ENCODE measurements around the gene TUT4.

Gene TUT4

DNA sequence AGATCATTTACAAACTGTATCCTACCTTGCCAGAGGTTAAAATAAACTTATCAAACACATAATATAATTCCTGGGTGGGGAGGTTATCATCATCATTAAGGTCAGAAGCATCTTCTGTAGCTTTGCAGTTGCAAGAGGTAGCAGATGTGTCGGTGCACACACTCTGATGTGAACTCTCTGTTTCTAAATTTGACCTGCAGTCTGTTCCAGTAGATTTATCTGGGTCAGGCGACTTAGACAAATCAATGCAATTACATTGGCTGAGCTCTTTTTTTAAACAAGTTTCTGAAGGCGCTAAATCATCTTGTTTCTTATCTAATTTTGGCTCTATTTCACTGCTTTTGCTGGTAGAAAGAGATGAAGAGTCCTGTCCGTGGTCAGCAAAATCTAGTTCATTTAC is 78.1 kb downstream of the TUT4 start:
- no peak for DNase-seq (ENCODE audit: low read depth, low spot score)

GRCh38 chr1:52473039-52473438 is 79.9 kb downstream of the TUT4 start:
- no peak for DNase-seq (ENCODE audit: low read depth, low spot score)

DNA sequence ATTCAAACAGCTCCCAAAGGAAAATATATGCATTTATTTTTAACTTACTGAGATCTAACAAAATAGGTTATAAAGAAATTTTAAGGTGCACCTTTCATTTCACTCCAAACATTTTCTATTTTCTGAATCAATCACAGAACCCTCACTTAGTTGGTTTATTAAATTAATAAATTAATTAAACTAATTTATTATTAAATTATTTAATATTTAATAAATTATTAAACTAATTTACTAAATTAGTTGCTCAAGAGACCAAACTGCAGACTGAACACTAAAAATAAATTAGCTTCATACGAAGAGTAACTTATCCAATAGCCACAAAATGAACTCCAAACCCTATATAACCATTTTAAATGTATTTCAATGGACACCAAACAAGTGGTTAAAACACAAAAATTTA is 80.5 kb downstream of the TUT4 start:
- DNase-seq (ENCODE audit: low read depth, low spot score): no peak

GRCh38 chr1:52469108-52469507 is 83.8 kb downstream of the TUT4 start:
- no peak for DNase-seq (ENCODE audit: low read depth, low spot score)

DNA sequence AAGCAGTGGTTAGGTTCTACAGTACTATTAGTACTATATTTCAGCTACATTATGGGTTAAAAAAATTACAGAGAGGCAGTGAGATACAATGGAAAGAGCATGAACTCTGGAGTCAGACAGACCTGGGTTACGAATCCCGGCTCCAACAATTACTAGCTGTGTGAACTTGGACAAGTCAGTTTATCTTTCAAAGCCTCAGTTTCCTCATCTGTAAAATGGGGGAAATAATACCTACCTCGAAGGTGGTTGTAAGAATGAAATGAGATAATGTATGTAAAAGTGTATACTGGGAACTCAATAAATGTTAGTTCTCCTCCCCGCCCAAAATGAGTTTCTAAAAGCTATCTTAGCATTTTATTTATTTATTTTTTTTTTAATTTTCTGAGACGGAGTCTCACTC is 89.0 kb downstream of the TUT4 start:
- no peak for DNase-seq (ENCODE audit: low read depth, low spot score)

DNA sequence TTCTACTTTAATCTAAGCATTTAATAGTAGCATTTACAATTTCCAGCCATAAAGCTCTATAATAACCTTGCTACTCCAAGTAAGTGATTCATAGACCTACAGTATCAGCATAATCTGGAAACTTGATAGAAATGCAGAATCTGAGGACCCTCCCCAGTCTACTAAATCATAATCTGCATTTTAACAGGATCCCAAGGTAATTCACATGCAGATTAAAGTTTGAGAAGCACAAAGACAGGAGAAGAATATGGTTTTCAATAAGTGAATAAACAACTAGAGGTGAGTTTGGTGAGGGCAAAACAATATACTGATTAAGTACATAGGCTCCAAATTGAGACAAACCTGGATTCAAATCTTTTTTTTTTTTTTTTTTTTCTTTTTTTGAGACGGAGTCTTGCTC is 91.1 kb downstream of the TUT4 start:
- DNase-seq (ENCODE audit: low read depth, low spot score): no peak

GRCh38 chr1:52460694-52461093 is 92.2 kb downstream of the TUT4 start:
- DNase-seq (ENCODE audit: low read depth, low spot score): no peak

DNA sequence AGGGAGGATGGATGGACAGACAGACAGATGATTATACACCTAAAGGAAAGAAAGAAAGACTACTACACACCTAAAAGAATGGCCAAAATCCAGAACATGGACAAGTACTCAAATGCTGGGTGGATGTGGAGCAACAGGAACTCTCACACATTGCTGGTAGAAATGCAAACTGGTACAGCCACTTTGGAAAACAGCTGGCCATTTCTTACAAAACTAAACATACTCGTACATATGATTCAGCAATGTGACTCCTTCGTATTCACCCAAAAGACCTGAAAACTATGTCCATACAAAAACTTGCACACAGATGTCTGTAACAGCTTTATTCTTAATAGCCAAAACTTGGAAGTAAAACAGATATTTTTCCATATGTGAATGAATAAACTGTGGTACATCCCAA is 97.2 kb downstream of the TUT4 start:
- no peak for DNase-seq (ENCODE audit: low read depth, low spot score)

DNA sequence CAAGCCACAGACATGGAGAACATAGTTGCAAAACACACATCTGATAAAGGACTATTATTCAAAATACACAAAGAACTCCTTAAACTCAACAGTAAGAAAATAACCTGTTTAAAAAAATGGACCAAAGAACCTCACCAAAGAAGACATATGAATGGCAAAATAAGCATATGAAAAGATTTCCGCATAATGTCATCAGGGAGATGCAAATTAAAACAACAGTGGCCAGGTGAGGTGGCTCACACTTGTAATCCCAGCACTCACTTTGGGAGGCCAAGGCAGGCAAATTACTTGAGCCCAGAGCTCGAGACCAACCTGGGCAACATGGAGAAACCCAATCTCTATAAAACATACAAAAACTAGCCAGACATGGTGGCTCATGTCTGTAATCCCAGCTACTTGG is 98.1 kb downstream of the TUT4 start:
- no peak for DNase-seq (ENCODE audit: low read depth, low spot score)

DNA sequence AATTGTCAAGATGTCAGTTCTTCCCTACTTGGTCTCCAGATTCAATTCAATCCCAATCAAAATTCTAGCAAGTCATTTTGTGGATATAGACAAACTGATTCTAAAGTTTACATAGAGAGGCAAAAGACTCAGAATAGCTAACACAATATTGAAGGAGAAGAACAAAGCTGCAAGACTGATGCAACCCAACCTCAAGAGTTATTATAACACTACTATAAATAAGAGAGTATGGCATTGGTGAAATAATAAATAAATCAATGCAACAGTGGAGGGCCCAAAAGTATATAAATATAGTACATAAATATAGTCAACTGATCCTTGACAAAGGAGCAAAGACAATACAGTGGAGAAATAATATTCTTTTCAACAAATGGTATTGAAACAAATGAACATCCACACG is 98.8 kb downstream of the TUT4 start:
- no peak for DNase-seq (ENCODE audit: low read depth, low spot score)

DNA sequence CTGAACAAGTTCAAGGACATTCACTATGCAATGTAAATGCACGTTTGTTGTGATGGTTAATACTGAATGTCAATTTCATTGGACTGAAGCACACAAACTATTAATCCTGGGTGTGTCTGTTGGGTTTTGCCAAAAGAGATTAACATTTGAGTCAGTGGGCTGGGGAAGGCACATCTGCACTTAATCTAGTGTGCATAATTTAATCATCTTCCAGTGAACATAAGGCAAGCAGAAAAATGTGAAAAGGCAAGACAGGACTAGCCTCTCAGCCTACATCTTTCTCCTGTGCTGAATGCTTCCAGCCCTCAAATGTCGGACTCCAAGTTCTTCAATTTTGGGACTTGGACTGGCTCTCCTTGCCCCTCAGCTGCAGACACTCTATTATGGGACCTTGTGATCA is 108.4 kb downstream of the TUT4 start:
- DNase-seq (ENCODE audit: low read depth, low spot score): no peak

- no peak for DNase-seq (ENCODE audit: low read depth, low spot score)
Observed at GRCh38 chr1:52439976-52440375, 112.9 kb downstream of the TUT4 start.

DNA sequence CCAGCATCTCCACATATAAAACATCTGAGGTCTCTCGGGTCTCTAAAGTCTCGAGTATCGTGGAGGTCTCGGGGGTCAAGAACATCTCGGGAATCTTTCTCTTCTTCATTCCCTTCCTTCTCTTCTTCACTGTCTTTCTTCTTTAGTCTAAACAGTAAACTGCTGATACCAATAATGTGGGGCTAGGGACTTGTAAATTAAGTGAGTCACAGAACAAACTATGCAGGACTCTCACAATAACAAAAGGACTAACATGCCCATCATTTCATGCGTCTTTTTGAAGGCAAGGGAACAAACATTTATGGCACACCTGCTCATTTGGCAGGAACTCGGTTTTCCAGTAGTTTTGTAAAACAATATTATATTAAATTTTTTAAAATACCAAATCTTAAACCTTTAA is 116.1 kb downstream of the TUT4 start:
- no peak for DNase-seq (ENCODE audit: low read depth, low spot score)

GRCh38 chr1:52435650-52436049 is 117.2 kb downstream of the TUT4 start:
- DNase-seq (ENCODE audit: low read depth, low spot score): no peak

- no peak for DNase-seq (ENCODE audit: low read depth, low spot score)
Observed at GRCh38 chr1:52435211-52435610, 117.7 kb downstream of the TUT4 start.

DNA sequence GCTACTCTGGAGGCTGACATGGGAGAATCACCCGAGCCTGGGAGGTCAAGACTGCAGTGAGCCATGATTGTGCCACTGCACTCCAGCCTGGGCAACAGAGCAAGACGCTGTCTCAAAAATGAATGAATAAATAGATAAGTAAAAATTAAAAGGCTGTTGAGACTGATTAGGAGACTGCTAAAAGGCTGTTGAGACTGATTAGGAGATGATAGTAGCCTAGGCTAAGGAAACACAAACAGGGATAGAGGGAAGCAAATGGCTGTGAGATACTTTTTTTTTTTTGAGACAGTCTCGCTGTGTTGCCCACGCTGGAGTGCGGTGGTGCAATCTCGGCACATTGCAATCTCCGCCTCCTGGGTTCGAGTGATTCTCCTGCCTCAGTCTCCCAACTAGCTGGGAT is 120.1 kb downstream of the TUT4 start:
- DNase-seq (ENCODE audit: low read depth, low spot score): no peak

DNA sequence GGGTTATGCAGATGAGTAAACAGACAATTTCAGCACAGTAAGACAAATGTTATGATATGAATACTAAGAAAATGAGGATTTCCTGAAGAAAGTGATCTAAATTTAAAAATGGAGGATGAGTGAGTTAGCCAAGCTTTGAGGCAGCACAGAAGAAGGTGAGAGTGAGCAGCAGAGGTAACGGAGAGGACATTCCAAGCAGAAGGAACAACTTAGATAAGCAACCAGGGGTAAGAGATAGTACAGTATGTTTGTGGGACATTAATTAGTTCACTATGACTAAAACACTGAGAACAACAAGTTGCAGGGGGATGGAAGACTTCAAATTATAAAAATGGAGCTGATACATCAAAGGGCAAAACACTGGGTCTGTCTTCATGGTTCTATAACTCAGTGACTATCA is 125.7 kb downstream of the TUT4 start:
- DNase-seq (ENCODE audit: low read depth, low spot score): no peak

GRCh38 chr1:52426371-52426770 is 126.5 kb downstream of the TUT4 start:
- DNase-seq (ENCODE audit: low read depth, low spot score): no peak

- no peak for DNase-seq (ENCODE audit: low read depth, low spot score)
Observed at GRCh38 chr1:52424813-52425212, 128.1 kb downstream of the TUT4 start.

- no peak for DNase-seq (ENCODE audit: low read depth, low spot score)
Observed at GRCh38 chr1:52424231-52424636, 128.7 kb downstream of the TUT4 start.

GRCh38 chr1:52423771-52424170 is 129.1 kb downstream of the TUT4 start:
- DNase-seq (ENCODE audit: low read depth, low spot score): no peak

- DNase-seq (ENCODE audit: low read depth, low spot score): no peak
Observed at GRCh38 chr1:52423055-52423454, 129.8 kb downstream of the TUT4 start.

- no peak for DNase-seq (ENCODE audit: low read depth, low spot score)
Observed at GRCh38 chr1:52420713-52421112, 132.2 kb downstream of the TUT4 start.

GRCh38 chr1:52416811-52417210 is 136.1 kb downstream of the TUT4 start:
- no peak for DNase-seq (ENCODE audit: low read depth, low spot score)

DNA sequence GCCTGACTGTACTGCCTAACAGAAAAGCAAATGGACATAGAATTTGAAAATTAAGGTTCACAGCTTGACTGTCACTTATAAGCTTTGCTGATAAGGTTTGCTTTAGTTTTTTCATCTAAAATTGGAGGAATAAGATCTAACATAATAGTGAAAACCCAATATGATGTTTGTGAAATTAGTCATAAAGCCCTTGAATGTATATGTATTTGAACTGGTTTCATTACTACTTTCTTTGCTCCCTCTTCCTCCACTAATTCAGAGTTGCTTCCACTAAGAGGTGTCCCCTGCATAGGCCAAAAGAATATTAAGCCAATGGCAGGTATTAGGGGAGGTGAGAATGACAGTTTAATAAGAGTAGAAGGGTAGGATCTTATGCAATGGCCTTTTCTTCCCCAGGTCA is 137.9 kb downstream of the TUT4 start:
- no peak for DNase-seq (ENCODE audit: low read depth, low spot score)

Measured in ELF-1 (cell line).